ENCODE results near the gene YIPF3. TPM values are rescaled to one million over a fixed set of nuclear protein-coding genes. Genes with fewer than 3 reads are reported as not detected.

Gene YIPF3
- polyA plus RNA-seq, 2 donors: 54.3 to 64.1 TPM

- peaks cover 3 to 21% of the 10 kb centered on the region in 2 donors for H3K4me1 ChIP-seq (ENCODE audit: control insufficient read depth in 2 of 2, insufficient read depth in 2 of 2, low read length in 1 of 2)
- H3K9me3 ChIP-seq (ENCODE audit: control insufficient read depth in 2 of 2, insufficient read depth in 1 of 2, low read depth in 1 of 2, low read length in 1 of 2): no peaks in the 10 kb centered on the region
- no peak overlapping the region for H3K4me3 ChIP-seq (ENCODE audit: low read depth in 1 of 2, low read length in 2 of 2)
- WGBS, 2 donors: 86 to 89% methylated on average over 11 of the region's 11 CpGs
- H3K27me3 ChIP-seq (ENCODE audit: control insufficient read depth in 1 of 2, insufficient read depth in 2 of 2, low read length in 2 of 2): no peaks in the 10 kb centered on the region
- H3K27ac ChIP-seq (ENCODE audit: low read depth in 2 of 2, low read length in 1 of 2): no peak overlapping the region
- H3K36me3 ChIP-seq (ENCODE audit: control insufficient read depth in 2 of 2, insufficient read depth in 2 of 2, low read length in 1 of 2): peaks cover 7 to 28% of the 10 kb centered on the region in 2 donors
Observed at GRCh38 chr6:43511824-43512415, 4.8 kb downstream of the YIPF3 start.

- WGBS, 2 donors: 53 to 59% methylated on average over 10 of the region's 10 CpGs
- Histone ChIP-seq H3K4me3 (ENCODE audit: low read depth in 1 of 2, low read length in 2 of 2) (peak overlapping the region; percentile 51 to 71), H3K9me3 (ENCODE audit: control insufficient read depth in 2 of 2, insufficient read depth in 1 of 2, low read depth in 1 of 2, low read length in 1 of 2) (no peaks in the 10 kb centered on the region), H3K36me3 (ENCODE audit: control insufficient read depth in 2 of 2, insufficient read depth in 2 of 2, low read length in 1 of 2) (peaks cover 7 to 28% of the 10 kb centered on the region in 2 donors), H3K4me1 (ENCODE audit: control insufficient read depth in 2 of 2, insufficient read depth in 2 of 2, low read length in 1 of 2) (peaks cover under 1 to 20% of the 10 kb centered on the region in 2 donors), H3K27ac (ENCODE audit: low read depth in 2 of 2, low read length in 1 of 2) (peak overlapping the region in 1 of 2 donors; percentile 85), H3K27me3 (ENCODE audit: control insufficient read depth in 1 of 2, insufficient read depth in 2 of 2, low read length in 2 of 2) (no peaks in the 10 kb centered on the region)
Observed at GRCh38 chr6:43510827-43511163, 5.9 kb downstream of the YIPF3 start.

GRCh38 chr6:43509984-43510826, 6.5 kb downstream of the YIPF3 start, which contains the start of gene LRRC73:
LRRC73 (minus strand) TSS chr6:43510346; CDS start chr6:43509785, 561 bp downstream.
- H3K27me3 ChIP-seq (ENCODE audit: control insufficient read depth in 1 of 2, insufficient read depth in 2 of 2, low read length in 2 of 2): no peaks in the 10 kb centered on the region
- peak within 1 kb of the TSS; percentile 51 to 71 for H3K4me3 ChIP-seq (ENCODE audit: low read depth in 1 of 2, low read length in 2 of 2)
- H3K27ac ChIP-seq (ENCODE audit: low read depth in 2 of 2, low read length in 1 of 2): peak within 1 kb of the TSS in 1 of 2 donors; percentile 85
- H3K4me1 ChIP-seq (ENCODE audit: control insufficient read depth in 2 of 2, insufficient read depth in 2 of 2, low read length in 1 of 2): peaks cover 0 to 14% of the 10 kb centered on the region in 2 donors
- peaks cover 7 to 32% of the 10 kb centered on the region in 2 donors for H3K36me3 ChIP-seq (ENCODE audit: control insufficient read depth in 2 of 2, insufficient read depth in 2 of 2, low read length in 1 of 2)
- 4 to 13% methylated on average over 64 to 96 of the region's 96 CpGs for WGBS, 2 donors
- no peaks in the 10 kb centered on the region for H3K9me3 ChIP-seq (ENCODE audit: control insufficient read depth in 2 of 2, insufficient read depth in 1 of 2, low read depth in 1 of 2, low read length in 1 of 2)

- peaks cover 7 to 37% of the 10 kb centered on the region in 2 donors for H3K36me3 ChIP-seq (ENCODE audit: control insufficient read depth in 2 of 2, insufficient read depth in 2 of 2, low read length in 1 of 2)
- peaks cover 0 to 13% of the 10 kb centered on the region in 2 donors for H3K4me1 ChIP-seq (ENCODE audit: control insufficient read depth in 2 of 2, insufficient read depth in 2 of 2, low read length in 1 of 2)
- 8 to 11% methylated on average over 55 to 69 of the region's 69 CpGs for WGBS, 2 donors
- H3K27me3 ChIP-seq (ENCODE audit: control insufficient read depth in 1 of 2, insufficient read depth in 2 of 2, low read length in 2 of 2): no peaks in the 10 kb centered on the region
- no peak overlapping the region for H3K27ac ChIP-seq (ENCODE audit: low read depth in 2 of 2, low read length in 1 of 2)
- H3K9me3 ChIP-seq (ENCODE audit: control insufficient read depth in 2 of 2, insufficient read depth in 1 of 2, low read depth in 1 of 2, low read length in 1 of 2): no peaks in the 10 kb centered on the region
- H3K4me3 ChIP-seq (ENCODE audit: low read depth in 1 of 2, low read length in 2 of 2): peak overlapping the region; percentile 51 to 71
Observed at GRCh38 chr6:43509142-43509983, 7.4 kb downstream of the YIPF3 start.

GRCh38 chr6:43508481-43509141, 8.1 kb downstream of the YIPF3 start:
- Histone ChIP-seq H3K4me3 (ENCODE audit: low read depth in 1 of 2, low read length in 2 of 2) (no peak overlapping the region), H3K4me1 (ENCODE audit: control insufficient read depth in 2 of 2, insufficient read depth in 2 of 2, low read length in 1 of 2) (peaks cover 0 to 13% of the 10 kb centered on the region in 2 donors), H3K36me3 (ENCODE audit: control insufficient read depth in 2 of 2, insufficient read depth in 2 of 2, low read length in 1 of 2) (peaks cover 7 to 37% of the 10 kb centered on the region in 2 donors), H3K9me3 (ENCODE audit: control insufficient read depth in 2 of 2, insufficient read depth in 1 of 2, low read depth in 1 of 2, low read length in 1 of 2) (no peaks in the 10 kb centered on the region), H3K27me3 (ENCODE audit: control insufficient read depth in 1 of 2, insufficient read depth in 2 of 2, low read length in 2 of 2) (no peaks in the 10 kb centered on the region), H3K27ac (ENCODE audit: low read depth in 2 of 2, low read length in 1 of 2) (no peak overlapping the region)
- 64 to 68% methylated on average over 8 of the region's 8 CpGs for WGBS, 2 donors

- Histone ChIP-seq H3K27ac (ENCODE audit: low read depth in 2 of 2, low read length in 1 of 2) (no peak overlapping the region), H3K27me3 (ENCODE audit: control insufficient read depth in 1 of 2, insufficient read depth in 2 of 2, low read length in 2 of 2) (no peaks in the 10 kb centered on the region), H3K4me3 (ENCODE audit: low read depth in 1 of 2, low read length in 2 of 2) (no peak overlapping the region), H3K9me3 (ENCODE audit: control insufficient read depth in 2 of 2, insufficient read depth in 1 of 2, low read depth in 1 of 2, low read length in 1 of 2) (peaks cover 0 to 2% of the 10 kb centered on the region in 2 donors), H3K36me3 (ENCODE audit: control insufficient read depth in 2 of 2, insufficient read depth in 2 of 2, low read length in 1 of 2) (peaks cover 0 to 35% of the 10 kb centered on the region in 2 donors), H3K4me1 (ENCODE audit: control insufficient read depth in 2 of 2, insufficient read depth in 2 of 2, low read length in 1 of 2) (peaks cover 0 to 13% of the 10 kb centered on the region in 2 donors)
- 24 to 27% methylated on average over 14 of the region's 14 CpGs for WGBS, 2 donors
Observed at GRCh38 chr6:43506667-43507471, 9.9 kb downstream of the YIPF3 start.

GRCh38 chr6:43506171-43506570, 10.6 kb downstream of the YIPF3 start:
- H3K36me3 ChIP-seq (ENCODE audit: control insufficient read depth in 2 of 2, insufficient read depth in 2 of 2, low read length in 1 of 2): peaks cover under 1 to 36% of the 10 kb centered on the region in 2 donors
- no peaks in the 10 kb centered on the region for H3K27me3 ChIP-seq (ENCODE audit: control insufficient read depth in 1 of 2, insufficient read depth in 2 of 2, low read length in 2 of 2)
- no peak overlapping the region for H3K4me3 ChIP-seq (ENCODE audit: low read depth in 1 of 2, low read length in 2 of 2)
- peaks cover 0 to 13% of the 10 kb centered on the region in 2 donors for H3K4me1 ChIP-seq (ENCODE audit: control insufficient read depth in 2 of 2, insufficient read depth in 2 of 2, low read length in 1 of 2)
- H3K27ac ChIP-seq (ENCODE audit: low read depth in 2 of 2, low read length in 1 of 2): no peak overlapping the region
- 60 to 73% methylated on average over 3 of the region's 3 CpGs for WGBS, 2 donors
- peaks cover 0 to 2% of the 10 kb centered on the region in 2 donors for H3K9me3 ChIP-seq (ENCODE audit: control insufficient read depth in 2 of 2, insufficient read depth in 1 of 2, low read depth in 1 of 2, low read length in 1 of 2)

GRCh38 chr6:43505718-43506117, 11.0 kb downstream of the YIPF3 start:
- WGBS, 2 donors: 68 to 71% methylated on average over 6 of the region's 6 CpGs
- Histone ChIP-seq H3K4me3 (ENCODE audit: low read depth in 1 of 2, low read length in 2 of 2) (no peak overlapping the region), H3K36me3 (ENCODE audit: control insufficient read depth in 2 of 2, insufficient read depth in 2 of 2, low read length in 1 of 2) (peaks cover 4 to 40% of the 10 kb centered on the region in 2 donors), H3K27me3 (ENCODE audit: control insufficient read depth in 1 of 2, insufficient read depth in 2 of 2, low read length in 2 of 2) (no peaks in the 10 kb centered on the region), H3K9me3 (ENCODE audit: control insufficient read depth in 2 of 2, insufficient read depth in 1 of 2, low read depth in 1 of 2, low read length in 1 of 2) (peaks cover 0 to 2% of the 10 kb centered on the region in 2 donors), H3K4me1 (ENCODE audit: control insufficient read depth in 2 of 2, insufficient read depth in 2 of 2, low read length in 1 of 2) (peaks cover 0 to 11% of the 10 kb centered on the region in 2 donors), H3K27ac (ENCODE audit: low read depth in 2 of 2, low read length in 1 of 2) (no peak overlapping the region)
